ENCODE results near the gene LTC4S. TPM values are rescaled to one million over a fixed set of nuclear protein-coding genes. Genes with fewer than 3 reads are reported as not detected.

LTC4S gene
- total and polyA plus RNA-seq, 2 donors (not counting 3 experiments of a cell fraction or from before 2014, with no cell fraction given), result 0.95 to 6.3 TPM

DNA sequence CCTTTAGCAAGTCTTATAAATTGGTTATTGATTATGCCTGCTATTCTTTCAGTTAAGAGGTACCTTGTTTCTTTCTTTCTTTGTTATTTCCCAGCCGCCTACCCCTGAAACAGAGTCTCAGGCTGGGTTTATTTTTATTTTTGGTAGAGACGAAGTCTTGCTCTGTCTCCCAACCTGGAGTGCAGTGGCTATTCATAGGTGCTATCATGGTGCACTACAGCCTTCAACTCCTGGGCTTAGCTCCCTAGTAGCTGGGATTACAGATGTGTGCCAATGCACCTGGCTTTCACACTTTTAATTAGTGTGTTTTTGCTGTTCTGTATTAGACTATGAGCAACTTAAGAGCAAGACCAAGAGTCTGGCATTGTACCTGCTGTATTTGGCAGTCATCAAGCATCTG lies 46.9 kb upstream of the LTC4S start:
- Histone ChIP-seq H3K4me2 (ENCODE audit: insufficient read depth, low read length) (no peak overlapping the region), H3K9ac (replicated peaks; ENCODE audit: extremely low read depth, insufficient read depth, low read length) (no peak overlapping the region), H3K4me3 (replicated peaks in 1 of 3; ENCODE audit: insufficient read depth in 1 of 3, low read depth in 1 of 3, low read length in 3 of 3) (no peak overlapping the region), H2AFZ (ENCODE audit: low read depth, low read length) (no peak overlapping the region), H3K9me1 (replicated peaks; ENCODE audit: control insufficient read depth, extremely low read depth, insufficient read depth, low read length) (no peaks in the 10 kb centered on the region), H3K27ac (ENCODE audit: insufficient read depth, low read depth, low read length) (no peak overlapping the region), H4K20me1 (replicated peaks; ENCODE audit: control insufficient read depth, extremely low read depth, insufficient read depth, low read length) (no peaks in the 10 kb centered on the region), H3K27me3 (ENCODE audit: control insufficient read depth in 2 of 2, insufficient read depth in 2 of 2, low read length in 2 of 2) (no peaks in the 10 kb centered on the region), H3K36me3 (ENCODE audit: control insufficient read depth in 2 of 2, extremely low read depth in 1 of 2, insufficient read depth in 2 of 2, low read length in 2 of 2) (peaks cover 0 to 4% of the 10 kb centered on the region in 2 experiments), H3K4me1 (ENCODE audit: control insufficient read depth, extremely low read depth, insufficient read depth, low read length) (no peaks in the 10 kb centered on the region), H3K9me3 (replicated peaks; ENCODE audit: control insufficient read depth, insufficient read depth, low read length) (no peaks in the 10 kb centered on the region), H3K79me2 (ENCODE audit: control insufficient read depth, insufficient read depth, low read length) (peaks cover 68% of the 10 kb centered on the region)
- ChIA-PET CTCF (no interaction called here), POLR2A (interaction anchor here (1.3 kb wide), 1 partner anchor 15 kb away, joined by 6 read pairs; the partner anchor contains the start of gene MAML1)
- DNase-seq (ENCODE audit: low read depth, low spot score) (no peak), FAIRE-seq (no peak)
- BruUV-seq (replicated peaks), result no TSS peak
- intact Hi-C loops (cut with micrococcal nuclease) (no loop called here), dilution Hi-C loops (cut with MboI; ENCODE audit: extremely low pct_ligation_motif_present, low sequenced_read_pairs) (no loop called here)
- TF ChIP-seq MYC (IDR thresholded peaks at IDR 0.05; ENCODE audit: low read depth, low read length), result no peak
- TF ChIP-seq, protein P1, sequence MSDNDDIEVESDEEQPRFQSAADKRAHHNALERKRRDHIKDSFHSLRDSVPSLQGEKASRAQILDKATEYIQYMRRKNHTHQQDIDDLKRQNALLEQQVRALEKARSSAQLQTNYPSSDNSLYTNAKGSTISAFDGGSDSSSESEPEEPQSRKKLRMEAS (IDR thresholded peaks at IDR 0.05; ENCODE audit: insufficient read depth, insufficient read length), result no peak
- TF ChIP-seq GATA2 (IDR thresholded peaks at IDR 0.05; ENCODE audit: insufficient read depth, insufficient read length, low read depth, low read length), result no peak
- TF ChIP-seq POLR2AphosphoS5 (IDR thresholded peaks at IDR 0.05; ENCODE audit: insufficient read depth, low read depth, low read length), result no peak
- TF ChIP-seq JUN (IDR thresholded peaks at IDR 0.05; ENCODE audit: borderline replicate concordance, insufficient read depth, insufficient read length, low read depth), result no peak
- TF ChIP-seq, protein P2, sequence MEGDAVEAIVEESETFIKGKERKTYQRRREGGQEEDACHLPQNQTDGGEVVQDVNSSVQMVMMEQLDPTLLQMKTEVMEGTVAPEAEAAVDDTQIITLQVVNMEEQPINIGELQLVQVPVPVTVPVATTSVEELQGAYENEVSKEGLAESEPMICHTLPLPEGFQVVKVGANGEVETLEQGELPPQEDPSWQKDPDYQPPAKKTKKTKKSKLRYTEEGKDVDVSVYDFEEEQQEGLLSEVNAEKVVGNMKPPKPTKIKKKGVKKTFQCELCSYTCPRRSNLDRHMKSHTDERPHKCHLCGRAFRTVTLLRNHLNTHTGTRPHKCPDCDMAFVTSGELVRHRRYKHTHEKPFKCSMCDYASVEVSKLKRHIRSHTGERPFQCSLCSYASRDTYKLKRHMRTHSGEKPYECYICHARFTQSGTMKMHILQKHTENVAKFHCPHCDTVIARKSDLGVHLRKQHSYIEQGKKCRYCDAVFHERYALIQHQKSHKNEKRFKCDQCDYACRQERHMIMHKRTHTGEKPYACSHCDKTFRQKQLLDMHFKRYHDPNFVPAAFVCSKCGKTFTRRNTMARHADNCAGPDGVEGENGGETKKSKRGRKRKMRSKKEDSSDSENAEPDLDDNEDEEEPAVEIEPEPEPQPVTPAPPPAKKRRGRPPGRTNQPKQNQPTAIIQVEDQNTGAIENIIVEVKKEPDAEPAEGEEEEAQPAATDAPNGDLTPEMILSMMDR (IDR thresholded peaks at IDR 0.05; ENCODE audit: extremely low read depth in 1 of 2, insufficient read depth in 1 of 2, low read depth in 1 of 2, low read length in 2 of 2), result no peak

All from endothelial cell of umbilical vein (primary cell).